HepG2 (cell line): ENCODE data around the gene CDR2L. TPM values are rescaled to one million over a fixed set of nuclear protein-coding genes. Genes with fewer than 3 reads are reported as not detected.

Source experiments
- ATAC-seq: fragments of 200-7000 bp; cut with Tn5 transposase; 3 replicates; pipeline ENCODE4 v1.9.1; 2020; ENCODE audit warnings: mild to moderate bottlenecking, moderate library complexity
- BruUV-seq: library from RNA; stranded (reverse); fragments of 400-500 nt; replicated peaks from 2 replicates; lab custom pipeline; 2021; lab: Mats Ljungman, UMichigan
- CTCF ChIA-PET: fragments of 300-600 bp; formaldehyde crosslinking; extraction: SDS; loops from one replicate; lab custom pipeline; 2021; ENCODE audit warnings: low total read pairs, inconsistent platforms, low intra/inter-chr PET ratio; lab: Yijun Ruan, JAX
- POLR2A ChIA-PET: fragments of 350-600 bp; sonication (Branson Sonifier 250); formaldehyde crosslinking; loops from one replicate; lab custom pipeline; 2020; ENCODE audit warnings: antibody characterized with exemption, inconsistent platforms; lab: Yijun Ruan, JAX
- DNase-seq: peaks from one replicate; pipeline ENCODE4 v3.0.0-alpha.2; 2015; ENCODE audit warnings: low spot score
- FAIRE-seq: peaks from 3 replicates; lab custom pipeline; 2011; peaks lifted over from hg19 to GRCh38; lab: Jason Lieb, UNC
- H2AFZ ChIP-seq: one replicate; pipeline ENCODE4 v1.6.1; 2011; ENCODE audit warnings: low read length, inconsistent platforms
- H3K27ac ChIP-seq: fragments of 300-600 bp; 3 replicates; pipeline ENCODE4 v1.8.0; 2011; ENCODE audit warnings: mixed run types, mild to moderate bottlenecking, mixed read lengths, low read length, inconsistent platforms; ENCODE audit not compliant: insufficient read depth; ENCODE audit errors: extremely low read length
- H3K27me3 ChIP-seq, 2 experiments: fragments of 200-600 bp in 1 of 2; 2 replicates in 1 of 2; 3 replicates in 1 of 2; pipeline versions ENCODE4 v1.6.0 to v1.8.0; 2011; ENCODE audit warnings: low read length in 2 of 2, mild to moderate bottlenecking in 2 of 2, moderate library complexity in 2 of 2, inconsistent platforms in 1 of 2; ENCODE audit not compliant: insufficient read depth in 2 of 2, control insufficient read depth in 1 of 2
- H3K36me3 ChIP-seq, 2 experiments: fragments of 200-600 bp in 1 of 2; replicated peaks in 1 of 2; 2 replicates in 1 of 2; 3 replicates in 1 of 2; pipeline versions ENCODE4 v1.5.1 to v1.8.0; 2011; ENCODE audit warnings: low read length in 2 of 2, inconsistent platforms in 1 of 2; ENCODE audit not compliant: insufficient read depth in 2 of 2, control insufficient read depth in 1 of 2
- H3K4me1 ChIP-seq: 2 replicates; pipeline ENCODE4 v1.5.1; 2012; ENCODE audit warnings: low read length, inconsistent platforms; ENCODE audit not compliant: insufficient read depth
- H3K4me2 ChIP-seq: 2 replicates; pipeline ENCODE4 v1.6.0; 2011; ENCODE audit warnings: low read depth, low read length, inconsistent platforms
- H3K4me3 ChIP-seq, 3 experiments: fragments of 200-600 bp in 1 of 3; sonication (generic), shearing (Covaris generic) in 1 of 3; replicated peaks in 1 of 3; 2 replicates each; pipeline ENCODE4 v1.5.1; 2011 to 2016; ENCODE audit warnings: low read length in 3 of 3, inconsistent platforms in 2 of 3, low read depth in 2 of 3, mild to moderate bottlenecking in 2 of 3, control low read depth in 1 of 3, mixed read lengths in 1 of 3; ENCODE audit not compliant: insufficient read depth in 1 of 3
- H3K79me2 ChIP-seq: one replicate; pipeline ENCODE4 v1.6.1; 2011; ENCODE audit warnings: low read length, inconsistent platforms; ENCODE audit not compliant: insufficient read depth
- H3K9ac ChIP-seq: 2 replicates; pipeline ENCODE4 v1.6.0; 2011; ENCODE audit warnings: mild to moderate bottlenecking, low read depth, low read length, inconsistent platforms; ENCODE audit not compliant: insufficient read depth
- H3K9me3 ChIP-seq: 2 replicates; pipeline ENCODE4 v1.5.1; 2012; ENCODE audit warnings: mild to moderate bottlenecking, low read length
- H4K20me1 ChIP-seq: 2 replicates; pipeline ENCODE4 v1.6.0; 2011; ENCODE audit warnings: inconsistent platforms, mild to moderate bottlenecking, low read length, moderate library complexity; ENCODE audit not compliant: insufficient read depth
- DNMT1 ChIP-seq: sonication (generic); formaldehyde crosslinking; IDR thresholded peaks from 2 replicates; pipeline ENCODE4 v1.5.1; 2020; ENCODE audit warnings: mild to moderate bottlenecking, missing genetic modification reagents
- HMGXB4 ChIP-seq, 2 experiments: sonication (generic) in 1 of 2; formaldehyde crosslinking in 1 of 2; IDR thresholded peaks; 2 replicates each; pipeline versions ENCODE4 v1.4.0 to v1.6.1; 2018 to 2020; ENCODE audit warnings: missing genetic modification reagents in 2 of 2, borderline replicate concordance in 1 of 2, low read depth in 1 of 2, mild to moderate bottlenecking in 1 of 2, missing biosample characterization in 1 of 2
- RAD21 ChIP-seq: fragments of 450-650 bp; formaldehyde crosslinking; IDR thresholded peaks from 2 replicates; pipeline ENCODE4 v1.5.0; 2020; ENCODE audit warnings: mild to moderate bottlenecking
- RFX5 ChIP-seq: IDR thresholded peaks from 2 replicates; pipeline ENCODE4 v1.6.1; 2011; ENCODE audit warnings: low read depth, low read length, improper control_type of control experiment
- ZNF33A ChIP-seq: sonication (generic); formaldehyde crosslinking; IDR thresholded peaks from 2 replicates; pipeline ENCODE4 v1.5.1; 2020; ENCODE audit warnings: missing genetic modification reagents, mild to moderate bottlenecking, moderate library complexity, borderline replicate concordance
- ZNF75D ChIP-seq: sonication (generic); formaldehyde crosslinking; IDR thresholded peaks from 2 replicates; pipeline ENCODE4 v1.8.1; 2023; ENCODE audit warnings: missing genetic modification reagents, mild to moderate bottlenecking, borderline replicate concordance
- WGBS: methylation state at CpG from one replicate; pipeline ENCODE4 v1.1.6; 2017; ENCODE audit warnings: low lambda C conversion rate; 5-methylcytosine and 5-hydroxymethylcytosine counted together
- in situ Hi-C: cut with HindIII; loops from 2 replicates; pipeline ENCODE4 v1.10.0; 2017; ENCODE audit warnings: low pct_unique_long_range_greater_than_20kb; ENCODE audit not compliant: extremely low pct_ligation_motif_present
- intact Hi-C: fragments of 100-400 bp; cut with micrococcal nuclease; formaldehyde crosslinking; loops from one replicate; pipeline ENCODE4 v1.10.0; 2022; ENCODE audit not compliant: unreplicated experiment
- polyA plus RNA-seq, 8 experiments: library from polyadenylated mRNA; depleted of rRNA in 3 of 8; stranded (reverse) in 7 of 8; unstranded in 1 of 8; fragments of >200 nt; fragmentation: Illumina TruSeq in 4 of 8; extraction: Trizol in 4 of 8; gene quantifications; 2 replicates each; pipeline versions ENCODE4 v1.2.1 to v1.2.3, GENCODE V29; 2011 to 2016; ENCODE audit warnings: low read depth in 4 of 8, missing spikeins in 1 of 8, mixed read lengths in 1 of 8; ENCODE audit not compliant: insufficient read depth in 1 of 8
- total RNA-seq, 5 experiments: library from RNA; depleted of rRNA; stranded (reverse); fragments of >200 nt; fragmentation: Illumina TruSeq; extraction: Trizol; gene quantifications; 2 replicates each; pipeline ENCODE4 v1.2.3, GENCODE V29; 2016; ENCODE audit warnings: low read depth in 1 of 5
- TF ChIP-seq, protein P1 (sequence below), 2 experiments: IDR thresholded peaks; 2 replicates each; pipeline ENCODE4 v1.6.1; 2011 to 2012; ENCODE audit warnings: low read length in 2 of 2, borderline replicate concordance in 1 of 2, low read depth in 1 of 2, mild to moderate bottlenecking in 1 of 2, moderate library complexity in 1 of 2

The CDR2L gene
- total and polyA plus RNA-seq, 2 of the 13 experiments (the other 11 are each of a cell fraction or from before 2014, with no cell fraction given), result 1.9 to 2.1 TPM

DNA sequence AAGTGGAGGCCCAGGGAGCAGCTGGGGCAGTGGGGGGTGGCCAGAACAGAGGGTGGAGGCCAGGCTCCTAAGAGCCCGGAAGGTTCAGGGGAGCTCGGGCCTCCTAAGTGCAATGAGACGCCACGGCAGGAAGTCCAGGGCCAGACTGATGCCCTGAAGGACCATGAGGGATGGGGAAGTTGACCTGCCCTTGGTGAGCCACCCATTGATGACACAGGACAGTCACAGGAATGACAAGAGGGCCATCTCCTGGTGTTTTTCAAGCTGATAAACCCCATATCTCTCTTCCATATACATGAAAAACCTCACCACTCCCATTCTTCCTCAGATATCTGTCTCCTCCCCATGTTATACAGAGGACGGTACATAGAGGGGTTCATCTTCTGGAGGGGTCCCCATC lies 19.2 kb downstream of the CDR2L start (continued):
- TF ChIP-seq, protein P1, sequence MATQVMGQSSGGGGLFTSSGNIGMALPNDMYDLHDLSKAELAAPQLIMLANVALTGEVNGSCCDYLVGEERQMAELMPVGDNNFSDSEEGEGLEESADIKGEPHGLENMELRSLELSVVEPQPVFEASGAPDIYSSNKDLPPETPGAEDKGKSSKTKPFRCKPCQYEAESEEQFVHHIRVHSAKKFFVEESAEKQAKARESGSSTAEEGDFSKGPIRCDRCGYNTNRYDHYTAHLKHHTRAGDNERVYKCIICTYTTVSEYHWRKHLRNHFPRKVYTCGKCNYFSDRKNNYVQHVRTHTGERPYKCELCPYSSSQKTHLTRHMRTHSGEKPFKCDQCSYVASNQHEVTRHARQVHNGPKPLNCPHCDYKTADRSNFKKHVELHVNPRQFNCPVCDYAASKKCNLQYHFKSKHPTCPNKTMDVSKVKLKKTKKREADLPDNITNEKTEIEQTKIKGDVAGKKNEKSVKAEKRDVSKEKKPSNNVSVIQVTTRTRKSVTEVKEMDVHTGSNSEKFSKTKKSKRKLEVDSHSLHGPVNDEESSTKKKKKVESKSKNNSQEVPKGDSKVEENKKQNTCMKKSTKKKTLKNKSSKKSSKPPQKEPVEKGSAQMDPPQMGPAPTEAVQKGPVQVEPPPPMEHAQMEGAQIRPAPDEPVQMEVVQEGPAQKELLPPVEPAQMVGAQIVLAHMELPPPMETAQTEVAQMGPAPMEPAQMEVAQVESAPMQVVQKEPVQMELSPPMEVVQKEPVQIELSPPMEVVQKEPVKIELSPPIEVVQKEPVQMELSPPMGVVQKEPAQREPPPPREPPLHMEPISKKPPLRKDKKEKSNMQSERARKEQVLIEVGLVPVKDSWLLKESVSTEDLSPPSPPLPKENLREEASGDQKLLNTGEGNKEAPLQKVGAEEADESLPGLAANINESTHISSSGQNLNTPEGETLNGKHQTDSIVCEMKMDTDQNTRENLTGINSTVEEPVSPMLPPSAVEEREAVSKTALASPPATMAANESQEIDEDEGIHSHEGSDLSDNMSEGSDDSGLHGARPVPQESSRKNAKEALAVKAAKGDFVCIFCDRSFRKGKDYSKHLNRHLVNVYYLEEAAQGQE (IDR thresholded peaks at IDR 0.05; ENCODE audit: borderline replicate concordance in 1 of 2, low read depth in 1 of 2, low read length in 2 of 2), result no peak
- peak; percentile 84 for TF ChIP-seq RAD21 (CRISPR knock-in tag)
- peak in 1 of 2 experiments; percentile 26; a peak in 1 of 4 replicates for TF ChIP-seq HMGXB4 (CRISPR knock-in tag; IDR thresholded peaks at IDR 0.05; ENCODE audit: borderline replicate concordance in 1 of 2, low read depth in 1 of 2)
- no peak for TF ChIP-seq ZNF75D (CRISPR knock-in tag)

GRCh38 chr17:75008373-75008772 lies 20.9 kb downstream of the CDR2L start:
- POLR2A ChIA-PET, result interaction anchor here (0.7 to 0.9 kb wide), 2 partner anchors 27 to 261 kb away, joined by 3 read pairs; no protein-coding TSS in a partner anchor
- TF ChIP-seq RFX5 (0 out of 2 replicates have a peak, but pooled peaks have one; percentile 40), ZNF33A (CRISPR knock-in tag) (no peak), DNMT1 (no peak)
- TF ChIP-seq, all 625 proteins: peak for 1
- Histone ChIP-seq H3K4me1 (peaks cover 19% of the 10 kb centered on the region), H3K36me3 (no peaks in the 10 kb centered on the region), H3K9me3 (no peaks in the 10 kb centered on the region), H2AFZ (no peak overlapping the region), H3K9ac (no peak overlapping the region), H3K4me2 (no peak overlapping the region), H3K27ac (no peak overlapping the region), H4K20me1 (no peaks in the 10 kb centered on the region), H3K27me3 (no peaks in the 10 kb centered on the region; a peak in 2 of 5 replicates), H3K79me2 (peaks cover 8% of the 10 kb centered on the region), H3K4me3 (no peak overlapping the region)
- DNase-seq, result no peak
- intact Hi-C loops (no loop called here), in situ Hi-C loops (loop anchor here (5.0 kb wide), 2 partner anchors 46 to 91 kb away; no protein-coding TSS in a partner anchor)
- FAIRE-seq, result no peak
- CTCF ChIA-PET, result no interaction called here
- WGBS, result 21% methylated on average over 6 of the region's 6 CpGs
- no TSS peak for BruUV-seq
- no peak for ATAC-seq
